Neuronal stem cell (in vitro differentiated cells): ENCODE data around the gene CNTN5.

ENCODE experiments used
- DNase-seq: peaks from one replicate; pipeline ENCODE4 v3.0.0-alpha.2; 2013; ENCODE audit warnings: low spot score
- H2AFZ ChIP-seq: one replicate; pipeline ENCODE4 v1.6.1; 2013; ENCODE audit warnings: mild to moderate bottlenecking, low read length, inconsistent platforms
- H2AK5ac ChIP-seq: 2 replicates; pipeline ENCODE4 v1.6.1; 2013; ENCODE audit warnings: low read depth, mild to moderate bottlenecking, inconsistent platforms, low read length, moderate library complexity, mixed read lengths
- H2BK120ac ChIP-seq: 2 replicates; pipeline ENCODE4 v1.6.1; 2013; ENCODE audit warnings: low read depth, mild to moderate bottlenecking, inconsistent platforms, low read length, moderate library complexity, mixed read lengths
- H2BK12ac ChIP-seq: one replicate; pipeline ENCODE4 v1.6.1; 2013; ENCODE audit warnings: low read length, inconsistent platforms
- H2BK15ac ChIP-seq: 2 replicates; pipeline ENCODE4 v1.6.1; 2013; ENCODE audit warnings: mild to moderate bottlenecking, low read length, inconsistent platforms, mixed read lengths
- H2BK5ac ChIP-seq: one replicate; pipeline ENCODE4 v1.6.1; 2013; ENCODE audit warnings: inconsistent platforms, mild to moderate bottlenecking, low read length, moderate library complexity
- H3K14ac ChIP-seq: one replicate; pipeline ENCODE4 v1.6.1; 2013; ENCODE audit warnings: low read length, inconsistent platforms
- H3K18ac ChIP-seq: 2 replicates; pipeline ENCODE4 v1.6.1; 2013; ENCODE audit warnings: low read length, inconsistent platforms
- H3K23ac ChIP-seq: 2 replicates; pipeline ENCODE4 v1.6.1; 2013; ENCODE audit warnings: low read depth, mild to moderate bottlenecking, mixed read lengths, low read length, inconsistent platforms; ENCODE audit not compliant: poor library complexity
- H3K27ac ChIP-seq: replicated peaks from 3 replicates; pipeline ENCODE4 v1.5.1; 2013; ENCODE audit warnings: low read length, inconsistent platforms
- H3K27me3 ChIP-seq, 3 experiments: 2 replicates each; pipeline ENCODE4 v1.6.1; 2013; ENCODE audit warnings: low read length in 3 of 3, mild to moderate bottlenecking in 2 of 3, inconsistent platforms in 1 of 3, low read depth in 1 of 3, mixed read lengths in 1 of 3, moderate library complexity in 1 of 3; ENCODE audit not compliant: control insufficient read depth in 3 of 3, insufficient read depth in 3 of 3
- H3K36me3 ChIP-seq, 2 donors: replicated peaks in 1 of 2; 2 replicates each; pipeline ENCODE4 v1.6.1; 2013; ENCODE audit warnings: low read length in 2 of 2; ENCODE audit not compliant: control insufficient read depth in 2 of 2, insufficient read depth in 2 of 2
- H3K4ac ChIP-seq: 2 replicates; pipeline ENCODE4 v1.6.1; 2013; ENCODE audit warnings: inconsistent platforms, mild to moderate bottlenecking, low read length, moderate library complexity
- H3K4me1 ChIP-seq, 2 donors: 1 replicate in 1 of 2; 2 replicates in 1 of 2; pipeline ENCODE4 v1.6.1; 2013; ENCODE audit warnings: low read length in 2 of 2, low read depth in 1 of 2; ENCODE audit not compliant: control insufficient read depth in 2 of 2, insufficient read depth in 1 of 2
- H3K4me2 ChIP-seq: one replicate; pipeline ENCODE4 v1.6.1; 2013; ENCODE audit warnings: mild to moderate bottlenecking, low read length, inconsistent platforms; ENCODE audit not compliant: insufficient read depth, poor library complexity, severe bottlenecking
- H3K4me3 ChIP-seq, 2 donors: 2 replicates each; pipeline ENCODE4 v1.5.1; 2013; ENCODE audit warnings: low read length in 2 of 2, mild to moderate bottlenecking in 2 of 2, inconsistent platforms in 1 of 2, moderate library complexity in 1 of 2
- H3K79me1 ChIP-seq: one replicate; pipeline ENCODE4 v1.6.1; 2013; ENCODE audit warnings: low read depth, mild to moderate bottlenecking, inconsistent platforms, low read length, moderate library complexity
- H3K9ac ChIP-seq: one replicate; pipeline ENCODE4 v1.6.1; 2013; ENCODE audit warnings: mild to moderate bottlenecking, low read depth, low read length, inconsistent platforms; ENCODE audit not compliant: poor library complexity
- H3K9me3 ChIP-seq, 2 donors: replicated peaks in 1 of 2; 2 replicates each; pipeline versions ENCODE3 to v1.6.1; 2013; ENCODE audit warnings: low read length in 2 of 2, mild to moderate bottlenecking in 2 of 2, inconsistent platforms in 1 of 2, low read depth in 1 of 2, mixed read lengths in 1 of 2, moderate library complexity in 1 of 2; ENCODE audit not compliant: control insufficient read depth in 2 of 2, insufficient read depth in 1 of 2
- H4K8ac ChIP-seq: one replicate; pipeline ENCODE4 v1.6.1; 2013; ENCODE audit warnings: low read depth, mild to moderate bottlenecking, inconsistent platforms, low read length, moderate library complexity
- H4K91ac ChIP-seq: one replicate; pipeline ENCODE4 v1.6.1; 2013; ENCODE audit warnings: low read length, low read depth, mild to moderate bottlenecking, inconsistent platforms; ENCODE audit not compliant: poor library complexity
- WGBS, 2 donors: extraction: QIAGEN DNeasy Blood & Tissue Kit; methylation state at CpG; one replicate each; pipeline ENCODE4 v1.1.7; 2013; ENCODE audit warnings: missing lambda C conversion rate in 2 of 2, mixed read lengths in 1 of 2; ENCODE audit not compliant: insufficient read length in 2 of 2, insufficient replicate concordance in 1 of 2; ENCODE audit errors: extremely low coverage in 2 of 2; 5-methylcytosine and 5-hydroxymethylcytosine counted together

Gene CNTN5

DNA sequence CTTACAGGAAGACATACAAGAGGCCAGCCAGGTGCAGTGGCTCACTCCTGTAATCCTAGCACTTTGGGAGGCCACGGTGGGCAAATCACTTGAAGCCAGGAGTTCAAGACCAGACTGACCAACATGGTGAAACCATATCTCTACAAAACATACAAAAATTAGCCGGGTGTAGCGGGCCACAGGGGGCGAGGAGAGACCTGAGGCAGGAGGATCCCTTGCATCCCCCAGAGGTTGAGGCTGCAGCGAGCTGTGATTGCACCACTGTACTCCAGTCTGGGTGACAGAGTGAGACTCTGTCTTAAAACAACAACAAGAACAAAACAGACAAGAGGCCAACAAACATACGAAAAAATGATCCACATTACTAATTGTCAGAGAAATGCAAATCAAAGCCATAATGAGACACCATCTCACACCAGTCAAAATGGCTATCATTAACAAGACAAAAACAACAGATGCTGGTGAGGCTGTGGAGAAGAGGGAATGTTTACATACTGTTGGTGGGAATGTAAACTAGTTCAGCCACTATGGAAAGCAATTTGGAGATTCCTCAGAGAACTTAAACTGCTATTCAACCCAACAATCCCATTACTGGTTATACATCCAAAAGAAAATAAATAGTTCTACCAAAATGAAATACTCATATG, 1167.5 kb downstream of the CNTN5 start:
- Histone ChIP-seq H3K9me3 (no peaks in the 10 kb centered on the region), H3K18ac (no peak overlapping the region), H2AK5ac (no peak overlapping the region), H4K8ac (no peak overlapping the region), H2BK120ac (no peak overlapping the region), H3K4ac (no peak overlapping the region), H3K9ac (no peak overlapping the region), H2BK12ac (no peak overlapping the region), H3K27me3 (no peaks in the 10 kb centered on the region), H2BK15ac (no peak overlapping the region), H3K4me2 (no peak overlapping the region), H3K27ac (no peak overlapping the region), H4K91ac (no peak overlapping the region), H2BK5ac (no peak overlapping the region), H3K23ac (no peak overlapping the region), H3K4me3 (no peak overlapping the region), H3K14ac (no peak overlapping the region), H3K79me1 (no peaks in the 10 kb centered on the region), H2AFZ (no peak overlapping the region), H3K4me1 (no peaks in the 10 kb centered on the region), H3K36me3 (no peaks in the 10 kb centered on the region)
- no CpG with 5 or more reads among the region's 6 CpGs for WGBS, 2 donors
- no peak for DNase-seq

DNA sequence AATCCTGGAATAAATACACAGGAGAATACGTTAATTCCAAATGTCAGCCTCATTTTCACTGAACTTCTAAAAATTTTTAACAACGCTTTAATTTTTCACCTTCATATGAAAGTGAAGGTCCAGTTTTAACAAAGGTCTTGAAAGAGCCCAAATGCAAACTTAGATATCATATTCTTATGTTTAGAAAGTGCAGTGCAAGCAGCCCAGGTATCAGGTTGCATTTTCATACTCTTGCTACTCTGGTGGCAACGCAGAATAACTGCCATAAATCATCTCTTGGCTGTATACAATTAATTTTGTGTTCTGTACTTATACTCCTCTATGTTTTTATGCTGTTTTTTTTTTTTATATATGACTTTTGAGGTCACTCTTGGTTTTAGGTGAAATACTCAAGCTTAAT, 1169.6 kb downstream of the CNTN5 start:
- Histone ChIP-seq H3K4me2 (no peak overlapping the region), H3K79me1 (no peaks in the 10 kb centered on the region), H2BK12ac (no peak overlapping the region), H2BK15ac (no peak overlapping the region), H3K36me3 (no peaks in the 10 kb centered on the region), H2AFZ (no peak overlapping the region), H3K14ac (no peak overlapping the region), H3K18ac (no peak overlapping the region), H2BK120ac (no peak overlapping the region), H3K4ac (no peak overlapping the region), H2AK5ac (no peak overlapping the region), H4K91ac (no peak overlapping the region), H3K27ac (no peak overlapping the region), H3K4me3 (no peak overlapping the region), H3K23ac (no peak overlapping the region), H3K4me1 (no peaks in the 10 kb centered on the region), H4K8ac (no peak overlapping the region), H2BK5ac (no peak overlapping the region), H3K27me3 (no peaks in the 10 kb centered on the region), H3K9ac (no peak overlapping the region), H3K9me3 (no peaks in the 10 kb centered on the region)
- no peak for DNase-seq
- no CpG with 5 or more reads among the region's 3 CpGs for WGBS, 2 donors

DNA sequence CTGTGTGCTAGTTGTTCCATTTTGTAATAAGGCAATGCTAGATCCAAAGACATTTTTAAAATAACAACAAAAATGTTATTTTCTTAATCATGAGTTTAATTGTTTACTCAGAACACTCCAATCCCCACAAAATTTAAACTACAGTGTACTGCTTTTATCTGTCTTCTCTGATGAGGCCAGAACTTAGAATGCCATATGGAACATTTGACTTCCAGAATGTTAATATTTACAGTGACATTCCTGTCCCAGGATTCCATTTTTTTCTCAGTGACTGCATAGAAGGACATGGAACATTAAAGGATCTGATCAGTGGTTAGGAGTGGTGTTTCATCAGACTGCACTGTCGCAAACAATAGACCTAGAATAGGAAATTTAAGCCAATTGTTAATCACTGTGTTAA, 1171.4 kb downstream of the CNTN5 start:
- DNase-seq = no peak
- H2AK5ac ChIP-seq = no peak overlapping the region
- H2BK15ac ChIP-seq = no peak overlapping the region
- no peak overlapping the region for H3K9ac ChIP-seq
- no peaks in the 10 kb centered on the region for H3K27me3 ChIP-seq
- no peak overlapping the region for H3K23ac ChIP-seq
- H2BK120ac ChIP-seq = no peak overlapping the region
- no peaks in the 10 kb centered on the region for H3K4me1 ChIP-seq
- H3K27ac ChIP-seq = no peak overlapping the region
- no peaks in the 10 kb centered on the region for H3K36me3 ChIP-seq
- WGBS, 2 donors = no CpG with 5 or more reads among the region's 1 CpG
- no peak overlapping the region for H4K8ac ChIP-seq
- H3K18ac ChIP-seq = no peak overlapping the region
- H3K14ac ChIP-seq = no peak overlapping the region
- H3K79me1 ChIP-seq = no peaks in the 10 kb centered on the region
- no peak overlapping the region for H3K4ac ChIP-seq
- no peak overlapping the region for H4K91ac ChIP-seq
- H3K4me3 ChIP-seq = no peak overlapping the region
- H2AFZ ChIP-seq = no peak overlapping the region
- no peak overlapping the region for H2BK12ac ChIP-seq
- H3K9me3 ChIP-seq = no peaks in the 10 kb centered on the region
- no peak overlapping the region for H3K4me2 ChIP-seq
- H2BK5ac ChIP-seq = no peak overlapping the region

DNA sequence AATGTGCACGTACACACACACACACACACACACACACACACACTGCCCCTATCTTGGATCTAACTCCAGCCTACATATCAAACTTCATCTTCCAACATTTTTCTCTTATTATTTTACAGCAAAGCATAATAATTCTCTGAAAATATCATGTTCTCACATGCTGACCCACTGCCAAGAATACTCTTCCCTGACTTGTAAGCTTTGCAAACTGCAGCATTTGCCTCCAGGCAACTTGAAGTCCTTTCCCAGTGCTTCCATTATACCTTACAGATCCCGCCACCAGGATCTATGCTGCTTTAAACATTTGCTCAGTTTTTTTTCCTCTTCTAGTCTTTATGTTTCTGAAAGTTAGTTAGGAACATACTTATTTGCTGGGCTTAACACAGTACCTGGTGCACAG, 1183.0 kb downstream of the CNTN5 start:
- WGBS, 2 donors = no CpG with 5 or more reads among the region's 2 CpGs
- H4K91ac ChIP-seq = no peak overlapping the region
- H3K9me3 ChIP-seq = no peaks in the 10 kb centered on the region

More for the DNA sequence above, 1183.0 kb downstream of the CNTN5 start:
- H3K9ac ChIP-seq = no peak overlapping the region
- no peak overlapping the region for H3K18ac ChIP-seq
- H3K4me2 ChIP-seq = no peak overlapping the region
- H3K27ac ChIP-seq = no peak overlapping the region
- no peak overlapping the region for H3K4ac ChIP-seq
- H2BK120ac ChIP-seq = no peak overlapping the region
- no peak overlapping the region for H3K14ac ChIP-seq
- no peak overlapping the region for H2AFZ ChIP-seq
- DNase-seq = no peak
- no peak overlapping the region for H2BK15ac ChIP-seq
- H2BK12ac ChIP-seq = no peak overlapping the region
- H3K4me1 ChIP-seq = peaks cover 0 to 4% of the 10 kb centered on the region in 2 donors
- no peaks in the 10 kb centered on the region for H3K27me3 ChIP-seq
- H3K79me1 ChIP-seq = no peaks in the 10 kb centered on the region
- H2AK5ac ChIP-seq = no peak overlapping the region
- H3K4me3 ChIP-seq = no peak overlapping the region
- H3K36me3 ChIP-seq = no peaks in the 10 kb centered on the region
- no peak overlapping the region for H3K23ac ChIP-seq
- no peak overlapping the region for H2BK5ac ChIP-seq
- H4K8ac ChIP-seq = no peak overlapping the region
